ENCODE results near the gene TTC36. TPM values are rescaled to one million over a fixed set of nuclear protein-coding genes. Genes with fewer than 3 reads are reported as not detected.
A peak's percentile ranks its signal among the peaks of the same experiment; 100 is the strongest.

TTC36 gene
- total and polyA plus RNA-seq, 2 of the 13 experiments (the other 11 are each of a cell fraction or from before 2014, with no cell fraction given) = 0.13 to 0.40 TPM

- no peak for TF ChIP-seq RBAK (CRISPR knock-in tag; IDR thresholded peaks at IDR 0.05)
- TF ChIP-seq NFKB2 (CRISPR knock-in tag; IDR thresholded peaks at IDR 0.05; ENCODE audit: borderline replicate concordance) = peak; percentile 64; the same call in 1 of the 2 replicates
- TF ChIP-seq ZNF768 (CRISPR knock-in tag; IDR thresholded peaks at IDR 0.05) = peak; percentile 25; the same call in 1 of the 2 replicates
- 0 out of 2 replicates have a peak, but pooled peaks have one; percentile 35 for TF ChIP-seq ZNF713 (CRISPR knock-in tag; IDR thresholded peaks at IDR 0.05)
- no peak for TF ChIP-seq BRCA1 (CRISPR knock-in tag; IDR thresholded peaks at IDR 0.05)
- no peak for TF ChIP-seq PAX8 (CRISPR knock-in tag; IDR thresholded peaks at IDR 0.05; ENCODE audit: borderline replicate concordance)
- TF ChIP-seq MAZ (IDR thresholded peaks at IDR 0.05; ENCODE audit: borderline replicate concordance, low read depth, low read length) = no peak
- TF ChIP-seq MAZ (CRISPR knock-in tag; IDR thresholded peaks at IDR 0.05; ENCODE audit: low read depth) = peak; percentile 55
- TF ChIP-seq DR1 (CRISPR knock-in tag; IDR thresholded peaks at IDR 0.05) = peak; percentile 37; the same call in 1 of the 2 replicates
- TF ChIP-seq ATF4 (CRISPR knock-in tag; IDR thresholded peaks at IDR 0.05) = no peak
- TF ChIP-seq IKZF4 (CRISPR knock-in tag; IDR thresholded peaks at IDR 0.05; ENCODE audit: borderline replicate concordance, low read depth, not compliant biosample characterization) = peak; percentile 53
- TF ChIP-seq TCF7 (IDR thresholded peaks at IDR 0.05; ENCODE audit: low read depth) = no peak
- peak; percentile 76; the same call in 1 of the 2 replicates for TF ChIP-seq MTF2 (CRISPR knock-in tag; IDR thresholded peaks at IDR 0.05; ENCODE audit: borderline replicate concordance)
- TF ChIP-seq, protein P1, sequence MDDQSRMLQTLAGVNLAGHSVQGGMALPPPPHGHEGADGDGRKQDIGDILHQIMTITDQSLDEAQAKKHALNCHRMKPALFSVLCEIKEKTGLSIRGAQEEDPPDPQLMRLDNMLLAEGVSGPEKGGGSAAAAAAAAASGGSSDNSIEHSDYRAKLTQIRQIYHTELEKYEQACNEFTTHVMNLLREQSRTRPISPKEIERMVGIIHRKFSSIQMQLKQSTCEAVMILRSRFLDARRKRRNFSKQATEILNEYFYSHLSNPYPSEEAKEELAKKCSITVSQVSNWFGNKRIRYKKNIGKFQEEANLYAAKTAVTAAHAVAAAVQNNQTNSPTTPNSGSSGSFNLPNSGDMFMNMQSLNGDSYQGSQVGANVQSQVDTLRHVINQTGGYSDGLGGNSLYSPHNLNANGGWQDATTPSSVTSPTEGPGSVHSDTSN (CRISPR knock-in tag; IDR thresholded peaks at IDR 0.05; ENCODE audit: borderline replicate concordance) = no peak
- TF ChIP-seq MTA1 (CRISPR knock-in tag; IDR thresholded peaks at IDR 0.05; ENCODE audit: borderline replicate concordance) = peak; percentile 17; the same call in 1 of the 2 replicates
- no peak for TF ChIP-seq SP1 (IDR thresholded peaks at IDR 0.05)
- TF ChIP-seq SP1 (CRISPR knock-in tag; IDR thresholded peaks at IDR 0.05) = peak; percentile 33; the same call in 1 of the 2 replicates
- peak; percentile 32; the same call in 1 of the 2 replicates for TF ChIP-seq ZNF451 (CRISPR knock-in tag; IDR thresholded peaks at IDR 0.05)
- peak; percentile 30 for TF ChIP-seq PHF5A (CRISPR knock-in tag; IDR thresholded peaks at IDR 0.05; ENCODE audit: low read depth, unreplicated experiment)
- peak; percentile 52; the same call in 1 of the 2 replicates for TF ChIP-seq HIVEP1 (CRISPR knock-in tag; IDR thresholded peaks at IDR 0.05)
- TF ChIP-seq POLR2AphosphoS5 (IDR thresholded peaks at IDR 0.05; ENCODE audit: low read depth, low read length) = peak; percentile 85
- TF ChIP-seq KLF12 (CRISPR knock-in tag; IDR thresholded peaks at IDR 0.05; ENCODE audit: borderline replicate concordance) = 0 out of 2 replicates have a peak, but pooled peaks have one; percentile 22
- TF ChIP-seq NFATC3 (CRISPR knock-in tag; IDR thresholded peaks at IDR 0.05) = no peak
- no peak for TF ChIP-seq ZNF546 (CRISPR knock-in tag; conservative IDR thresholded peaks at IDR 0.05)
- TF ChIP-seq EED (CRISPR knock-in tag; IDR thresholded peaks at IDR 0.05) = peak; percentile 65; the same call in 1 of the 2 replicates
- TF ChIP-seq ZNF792 (CRISPR knock-in tag; IDR thresholded peaks at IDR 0.05) = peak; percentile 27; the same call in 1 of the 2 replicates
Measured at GRCh38 chr11:118572061-118572980, 45.0 kb downstream of the TTC36 start, which contains the start of gene ARCN1 (continued).

Data from HepG2 (cell line).